Measurements from ENCODE around the gene LURAP1L. TPM values are rescaled to one million over a fixed set of nuclear protein-coding genes. Genes with fewer than 3 reads are reported as not detected.

Gene LURAP1L
- total RNA-seq, 4 donors from 2014 or later: 11.4 to 28.8 (median 23.9) TPM

DNA sequence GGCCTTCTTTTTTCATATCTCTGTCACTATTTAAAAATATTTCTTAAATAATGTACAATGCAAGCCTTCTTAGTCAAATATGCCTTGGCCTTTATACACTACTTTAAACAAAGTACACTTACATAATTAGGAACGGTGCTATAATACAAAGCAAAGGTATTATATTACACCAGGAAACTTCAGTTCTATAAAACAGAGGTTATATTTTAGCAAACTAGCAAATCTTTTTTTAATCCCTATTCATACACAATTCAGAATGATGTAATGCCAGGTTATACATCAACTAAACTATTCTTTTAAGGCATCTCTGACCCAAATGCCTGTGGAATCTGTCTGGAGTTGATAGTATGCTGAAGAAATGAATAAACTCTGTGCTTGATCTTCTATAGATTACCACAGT lies 10.7 kb upstream of the LURAP1L start:
- no peaks in the 10 kb centered on the region for H3K4me1 ChIP-seq
- TF ChIP-seq EP300 (IDR thresholded peaks at IDR 0.05): no peak
- TF ChIP-seq POLR2AphosphoS5 (IDR thresholded peaks at IDR 0.05): no peak
- TF ChIP-seq, protein P1, sequence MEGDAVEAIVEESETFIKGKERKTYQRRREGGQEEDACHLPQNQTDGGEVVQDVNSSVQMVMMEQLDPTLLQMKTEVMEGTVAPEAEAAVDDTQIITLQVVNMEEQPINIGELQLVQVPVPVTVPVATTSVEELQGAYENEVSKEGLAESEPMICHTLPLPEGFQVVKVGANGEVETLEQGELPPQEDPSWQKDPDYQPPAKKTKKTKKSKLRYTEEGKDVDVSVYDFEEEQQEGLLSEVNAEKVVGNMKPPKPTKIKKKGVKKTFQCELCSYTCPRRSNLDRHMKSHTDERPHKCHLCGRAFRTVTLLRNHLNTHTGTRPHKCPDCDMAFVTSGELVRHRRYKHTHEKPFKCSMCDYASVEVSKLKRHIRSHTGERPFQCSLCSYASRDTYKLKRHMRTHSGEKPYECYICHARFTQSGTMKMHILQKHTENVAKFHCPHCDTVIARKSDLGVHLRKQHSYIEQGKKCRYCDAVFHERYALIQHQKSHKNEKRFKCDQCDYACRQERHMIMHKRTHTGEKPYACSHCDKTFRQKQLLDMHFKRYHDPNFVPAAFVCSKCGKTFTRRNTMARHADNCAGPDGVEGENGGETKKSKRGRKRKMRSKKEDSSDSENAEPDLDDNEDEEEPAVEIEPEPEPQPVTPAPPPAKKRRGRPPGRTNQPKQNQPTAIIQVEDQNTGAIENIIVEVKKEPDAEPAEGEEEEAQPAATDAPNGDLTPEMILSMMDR (IDR thresholded peaks at IDR 0.05): no peak
- TF ChIP-seq POLR2A (IDR thresholded peaks at IDR 0.05; ENCODE audit: low read depth): no peak
- 55% methylated on average over 1 of the region's 1 CpG for WGBS
- H3K36me3 ChIP-seq: no peaks in the 10 kb centered on the region
- intact Hi-C loops (cut with DNase I): no loop called here
- no peak overlapping the region for H3K4me3 ChIP-seq
- H3K27ac ChIP-seq (replicated peaks in 1 of 4): no peak overlapping the region
- no peaks in the 10 kb centered on the region for H3K9me3 ChIP-seq
- no peaks in the 10 kb centered on the region for H3K27me3 ChIP-seq
- DNase-seq (ENCODE audit: extremely low spot score): no peak

DNA sequence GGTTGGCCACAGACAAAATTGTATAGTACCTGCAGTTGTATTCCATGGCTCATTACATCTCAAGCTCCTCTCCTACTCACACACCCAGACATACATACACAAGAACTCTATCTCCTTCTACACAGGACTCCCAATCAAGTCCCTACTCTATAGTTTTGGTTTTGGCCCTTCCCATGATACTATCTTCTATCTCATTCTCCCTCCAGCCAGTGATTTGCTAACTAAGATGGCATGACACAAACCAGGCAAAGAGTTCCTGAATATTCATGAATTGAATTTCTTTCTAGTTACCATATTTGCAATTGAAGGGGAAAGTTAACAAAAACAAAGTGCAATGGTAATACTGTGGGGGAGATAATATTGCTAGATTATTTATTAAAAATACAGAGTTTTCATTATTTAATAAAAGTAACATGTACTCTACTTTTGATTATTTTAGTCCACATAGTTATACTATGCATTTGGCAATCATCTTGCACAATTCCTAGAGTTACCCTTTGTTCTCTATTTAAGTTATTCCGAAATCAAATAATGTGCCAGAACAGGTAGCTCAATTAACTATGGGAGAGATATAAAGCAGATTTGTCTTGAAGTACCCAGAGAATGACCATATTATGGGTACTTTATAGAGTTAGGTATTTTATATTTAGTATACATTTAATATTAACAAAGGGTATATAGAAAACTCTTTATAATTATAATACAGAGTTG lies 9.6 kb upstream of the LURAP1L start:
- TF ChIP-seq POLR2A (IDR thresholded peaks at IDR 0.05; ENCODE audit: low read depth) (no peak), POLR2AphosphoS5 (IDR thresholded peaks at IDR 0.05) (no peak), EP300 (IDR thresholded peaks at IDR 0.05) (no peak)
- TF ChIP-seq, protein P1 (IDR thresholded peaks at IDR 0.05): no peak
- 90% methylated on average over 1 of the region's 1 CpG for WGBS
- DNase-seq (ENCODE audit: extremely low spot score): no peak
- no peak overlapping the region for H3K4me3 ChIP-seq
- no peaks in the 10 kb centered on the region for H3K27me3 ChIP-seq
- intact Hi-C loops (cut with DNase I): no loop called here
- no peaks in the 10 kb centered on the region for H3K36me3 ChIP-seq
- no peaks in the 10 kb centered on the region for H3K9me3 ChIP-seq
- no peaks in the 10 kb centered on the region for H3K4me1 ChIP-seq
- no peak overlapping the region for H3K27ac ChIP-seq (replicated peaks in 1 of 4)

DNA sequence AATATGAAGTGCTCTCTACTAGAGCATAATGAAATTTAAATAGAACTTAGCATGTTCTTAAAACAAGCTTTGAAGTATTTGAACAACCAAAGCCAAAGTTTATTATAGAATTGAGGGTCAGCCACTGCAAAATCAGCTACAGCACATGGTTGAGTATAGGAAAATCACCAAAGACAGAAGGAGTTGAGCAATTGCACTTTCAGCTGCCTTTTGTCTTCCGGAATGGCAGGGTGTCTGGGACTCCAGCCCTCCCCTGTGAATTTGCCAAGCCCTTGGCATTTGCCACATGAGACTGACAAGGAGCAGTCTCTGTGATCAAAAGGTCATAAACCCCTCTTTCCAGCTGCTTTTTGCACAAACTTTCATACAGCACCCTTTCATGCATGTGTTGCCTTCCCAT lies 8.5 kb upstream of the LURAP1L start:
- no peak for DNase-seq (ENCODE audit: extremely low spot score)
- intact Hi-C loops (cut with DNase I): no loop called here
- Histone ChIP-seq H3K4me3 (no peak overlapping the region), H3K9me3 (no peaks in the 10 kb centered on the region), H3K27me3 (no peaks in the 10 kb centered on the region), H3K27ac (replicated peaks in 1 of 4) (no peak overlapping the region), H3K4me1 (no peaks in the 10 kb centered on the region), H3K36me3 (no peaks in the 10 kb centered on the region)
- 61% methylated on average over 1 of the region's 1 CpG for WGBS
- TF ChIP-seq POLR2A (IDR thresholded peaks at IDR 0.05; ENCODE audit: low read depth) (no peak), POLR2AphosphoS5 (IDR thresholded peaks at IDR 0.05) (no peak), EP300 (IDR thresholded peaks at IDR 0.05) (no peak)
- TF ChIP-seq, protein P1 (IDR thresholded peaks at IDR 0.05): no peak

DNA sequence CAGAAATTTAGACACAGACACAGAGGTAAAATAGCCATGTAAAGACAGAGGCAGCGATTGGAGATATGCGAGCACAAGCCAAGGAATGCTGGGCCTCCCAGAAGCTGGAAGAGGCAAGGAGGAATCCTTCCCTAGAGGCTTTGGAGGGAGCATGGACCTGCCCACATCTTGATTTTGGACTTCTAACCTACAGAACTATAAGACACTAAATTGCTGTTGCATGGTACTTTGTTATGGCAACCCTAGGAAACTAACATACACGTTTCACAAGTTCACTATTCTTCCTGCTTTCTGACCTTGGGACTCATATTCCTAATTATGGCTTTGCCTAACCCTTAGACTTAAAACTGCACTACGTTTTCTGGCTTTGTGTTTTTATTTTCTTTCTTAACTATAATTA lies 4.6 kb upstream of the LURAP1L start:
- DNase-seq (ENCODE audit: extremely low spot score): no peak
- WGBS: 95% methylated on average over 4 of the region's 4 CpGs
- H3K27me3 ChIP-seq: no peaks in the 10 kb centered on the region
- no peaks in the 10 kb centered on the region for H3K9me3 ChIP-seq
- intact Hi-C loops (cut with DNase I): loop anchor here (10.0 kb wide), 1 partner anchor 315 kb away; no protein-coding TSS in a partner anchor
- H3K4me3 ChIP-seq: no peak overlapping the region
- H3K36me3 ChIP-seq: no peaks in the 10 kb centered on the region
- no peak overlapping the region for H3K27ac ChIP-seq (replicated peaks in 1 of 4)
- TF ChIP-seq POLR2AphosphoS5 (IDR thresholded peaks at IDR 0.05) (no peak), POLR2A (IDR thresholded peaks at IDR 0.05; ENCODE audit: low read depth) (no peak), EP300 (IDR thresholded peaks at IDR 0.05) (no peak)
- TF ChIP-seq, protein P1 (IDR thresholded peaks at IDR 0.05): no peak
- peaks cover 0 to 11% (median 4%) of the 10 kb centered on the region in 4 donors for H3K4me1 ChIP-seq
